Activated naive CD4-positive, alpha-beta T cell treated with anti-CD3 and anti-CD28 coated beads, Interleukin-2, amount 10 ng/mL, durations not matched to agents 7 days and 5 days (primary cell): ENCODE data around the gene CEP112.

Source experiments
- CTCF ChIA-PET: fragments of 350-600 bp; sonication (Branson Sonifier 250); formaldehyde crosslinking; loops from one replicate; lab custom pipeline; 2021; ENCODE audit warnings: antibody characterized with exemption; lab: Charles Lee
- DNase-seq: peaks from one replicate; pipeline ENCODE4 v3.0.0-alpha.2; 2020
- H3K27ac Mint-ChIP-seq: one replicate; pipeline ENCODE4 v1.8.0; 2021; ENCODE audit warnings: mild to moderate bottlenecking, moderate library complexity, mixed read lengths
- H3K27me3 Mint-ChIP-seq: one replicate; pipeline ENCODE4 v1.8.0; 2021; ENCODE audit warnings: mild to moderate bottlenecking, mixed read lengths
- H3K36me3 Mint-ChIP-seq: one replicate; pipeline ENCODE4 v1.8.0; 2021; ENCODE audit warnings: mixed read lengths
- H3K4me1 Mint-ChIP-seq: one replicate; pipeline ENCODE4 v1.8.0; 2021; ENCODE audit warnings: mixed read lengths
- H3K4me3 Mint-ChIP-seq: one replicate; pipeline ENCODE4 v1.8.0; 2021; ENCODE audit warnings: mild to moderate bottlenecking, moderate library complexity, mixed read lengths
- H3K9me3 Mint-ChIP-seq: one replicate; pipeline ENCODE4 v1.8.0; 2021; ENCODE audit warnings: mixed read lengths

The CEP112 gene

GRCh38 chr17:66044083-66044482, 147.8 kb downstream of the CEP112 start:
- Mint-ChIP-seq H3K36me3 (no peaks in the 10 kb centered on the region), H3K4me3 (no peak overlapping the region), H3K4me1 (no peaks in the 10 kb centered on the region), H3K27me3 (no peaks in the 10 kb centered on the region), H3K9me3 (no peaks in the 10 kb centered on the region), H3K27ac (no peak overlapping the region)
- DNase-seq, result no peak
- CTCF ChIA-PET, result no interaction called here

GRCh38 chr17:66043419-66043818, 148.5 kb downstream of the CEP112 start:
- no peak overlapping the region for H3K4me3 Mint-ChIP-seq
- H3K27me3 Mint-ChIP-seq, result no peaks in the 10 kb centered on the region
- no peak overlapping the region for H3K27ac Mint-ChIP-seq
- H3K36me3 Mint-ChIP-seq, result no peaks in the 10 kb centered on the region
- CTCF ChIA-PET, result no interaction called here
- no peaks in the 10 kb centered on the region for H3K9me3 Mint-ChIP-seq
- no peak for DNase-seq
- H3K4me1 Mint-ChIP-seq, result no peaks in the 10 kb centered on the region

GRCh38 chr17:66040402-66040801, 151.5 kb downstream of the CEP112 start:
- Mint-ChIP-seq H3K36me3 (no peaks in the 10 kb centered on the region), H3K4me1 (no peaks in the 10 kb centered on the region), H3K9me3 (no peaks in the 10 kb centered on the region), H3K4me3 (no peak overlapping the region), H3K27me3 (no peaks in the 10 kb centered on the region), H3K27ac (no peak overlapping the region)
- CTCF ChIA-PET, result interaction anchor here (0.6 kb wide), 1 partner anchor 125 kb away, joined by 3 read pairs; no protein-coding TSS in a partner anchor
- DNase-seq, result no peak

- no peaks in the 10 kb centered on the region for H3K9me3 Mint-ChIP-seq
- no peaks in the 10 kb centered on the region for H3K27me3 Mint-ChIP-seq
- CTCF ChIA-PET, result no interaction called here
- DNase-seq, result no peak
- H3K27ac Mint-ChIP-seq, result no peak overlapping the region
- no peaks in the 10 kb centered on the region for H3K36me3 Mint-ChIP-seq
- no peak overlapping the region for H3K4me3 Mint-ChIP-seq
- H3K4me1 Mint-ChIP-seq, result no peaks in the 10 kb centered on the region
Observed at GRCh38 chr17:66038125-66038524, 153.8 kb downstream of the CEP112 start.

GRCh38 chr17:66037221-66037620, 154.7 kb downstream of the CEP112 start:
- H3K27ac Mint-ChIP-seq, result no peak overlapping the region

GRCh38 chr17:66032082-66032712, 159.7 kb downstream of the CEP112 start:
- Mint-ChIP-seq H3K27ac (no peak overlapping the region), H3K27me3 (no peaks in the 10 kb centered on the region), H3K9me3 (no peaks in the 10 kb centered on the region), H3K4me1 (no peaks in the 10 kb centered on the region), H3K4me3 (no peak overlapping the region), H3K36me3 (no peaks in the 10 kb centered on the region)
- no peak for DNase-seq
- CTCF ChIA-PET, result no interaction called here

More at GRCh38 chr17:66037221-66037620, 154.7 kb downstream of the CEP112 start:
- Mint-ChIP-seq H3K27me3 (no peaks in the 10 kb centered on the region), H3K4me3 (no peak overlapping the region), H3K9me3 (no peaks in the 10 kb centered on the region), H3K36me3 (no peaks in the 10 kb centered on the region), H3K4me1 (no peaks in the 10 kb centered on the region)
- DNase-seq, result no peak
- CTCF ChIA-PET, result interaction anchor here (0.6 kb wide), 1 partner anchor 17 kb away, joined by 3 read pairs; no protein-coding TSS in a partner anchor

GRCh38 chr17:66025551-66025950, 166.4 kb downstream of the CEP112 start:
- CTCF ChIA-PET, result no interaction called here
- peaks cover 12% of the 10 kb centered on the region for H3K9me3 Mint-ChIP-seq
- no peak for DNase-seq
- H3K4me1 Mint-ChIP-seq, result no peaks in the 10 kb centered on the region
- no peaks in the 10 kb centered on the region for H3K36me3 Mint-ChIP-seq
- H3K27ac Mint-ChIP-seq, result no peak overlapping the region
- no peak overlapping the region for H3K4me3 Mint-ChIP-seq
- H3K27me3 Mint-ChIP-seq, result no peaks in the 10 kb centered on the region

- H3K27ac Mint-ChIP-seq, result no peak overlapping the region
- CTCF ChIA-PET, result no interaction called here
Observed at GRCh38 chr17:66021757-66022156, 170.2 kb downstream of the CEP112 start.

GRCh38 chr17:66018786-66019185, 173.1 kb downstream of the CEP112 start:
- no peak overlapping the region for H3K27ac Mint-ChIP-seq
- peaks cover 8% of the 10 kb centered on the region for H3K9me3 Mint-ChIP-seq
- H3K36me3 Mint-ChIP-seq, result no peaks in the 10 kb centered on the region
- no peak overlapping the region for H3K4me3 Mint-ChIP-seq
- H3K27me3 Mint-ChIP-seq, result no peaks in the 10 kb centered on the region
- CTCF ChIA-PET, result no interaction called here
- H3K4me1 Mint-ChIP-seq, result no peaks in the 10 kb centered on the region
- DNase-seq, result no peak

More at GRCh38 chr17:66021757-66022156, 170.2 kb downstream of the CEP112 start:
- H3K9me3 Mint-ChIP-seq, result peaks cover 12% of the 10 kb centered on the region
- H3K27me3 Mint-ChIP-seq, result no peaks in the 10 kb centered on the region
- no peaks in the 10 kb centered on the region for H3K4me1 Mint-ChIP-seq
- DNase-seq, result no peak
- H3K4me3 Mint-ChIP-seq, result no peak overlapping the region
- no peaks in the 10 kb centered on the region for H3K36me3 Mint-ChIP-seq

- H3K4me3 Mint-ChIP-seq, result no peak overlapping the region
- H3K27me3 Mint-ChIP-seq, result no peaks in the 10 kb centered on the region
- CTCF ChIA-PET, result no interaction called here
- H3K27ac Mint-ChIP-seq, result no peak overlapping the region
- H3K36me3 Mint-ChIP-seq, result no peaks in the 10 kb centered on the region
- no peak for DNase-seq
- no peaks in the 10 kb centered on the region for H3K4me1 Mint-ChIP-seq
- no peaks in the 10 kb centered on the region for H3K9me3 Mint-ChIP-seq
Observed at GRCh38 chr17:66016231-66016630, 175.7 kb downstream of the CEP112 start.

- CTCF ChIA-PET, result no interaction called here
- Mint-ChIP-seq H3K27ac (no peak overlapping the region), H3K4me3 (no peak overlapping the region), H3K36me3 (no peaks in the 10 kb centered on the region), H3K4me1 (no peaks in the 10 kb centered on the region), H3K27me3 (peaks cover 4% of the 10 kb centered on the region), H3K9me3 (no peaks in the 10 kb centered on the region)
- DNase-seq, result no peak
Observed at GRCh38 chr17:66008680-66009079, 183.3 kb downstream of the CEP112 start.

GRCh38 chr17:66006654-66007053, 185.3 kb downstream of the CEP112 start:
- Mint-ChIP-seq H3K4me1 (no peaks in the 10 kb centered on the region), H3K9me3 (no peaks in the 10 kb centered on the region), H3K36me3 (no peaks in the 10 kb centered on the region), H3K27ac (no peak overlapping the region), H3K4me3 (no peak overlapping the region), H3K27me3 (peaks cover 4% of the 10 kb centered on the region)
- CTCF ChIA-PET, result no interaction called here
- no peak for DNase-seq

GRCh38 chr17:66002812-66003211, 189.1 kb downstream of the CEP112 start:
- Mint-ChIP-seq H3K27ac (no peak overlapping the region), H3K4me1 (no peaks in the 10 kb centered on the region), H3K27me3 (no peaks in the 10 kb centered on the region), H3K36me3 (no peaks in the 10 kb centered on the region), H3K4me3 (no peak overlapping the region), H3K9me3 (no peaks in the 10 kb centered on the region)
- CTCF ChIA-PET, result no interaction called here
- DNase-seq, result no peak

- CTCF ChIA-PET, result no interaction called here
- H3K4me1 Mint-ChIP-seq, result no peaks in the 10 kb centered on the region
- H3K4me3 Mint-ChIP-seq, result no peak overlapping the region
- no peak for DNase-seq
- no peaks in the 10 kb centered on the region for H3K27me3 Mint-ChIP-seq
- H3K27ac Mint-ChIP-seq, result no peak overlapping the region
- no peaks in the 10 kb centered on the region for H3K9me3 Mint-ChIP-seq
- no peaks in the 10 kb centered on the region for H3K36me3 Mint-ChIP-seq
Observed at GRCh38 chr17:66002063-66002585, 189.8 kb downstream of the CEP112 start.

GRCh38 chr17:66000216-66000615, 191.7 kb downstream of the CEP112 start:
- DNase-seq, result no peak
- Mint-ChIP-seq H3K36me3 (no peaks in the 10 kb centered on the region), H3K4me3 (no peak overlapping the region), H3K4me1 (no peaks in the 10 kb centered on the region), H3K27ac (no peak overlapping the region), H3K27me3 (no peaks in the 10 kb centered on the region), H3K9me3 (no peaks in the 10 kb centered on the region)
- CTCF ChIA-PET, result no interaction called here
